Panc1 (cell line): ENCODE results near the gene IL3RA. TPM values are rescaled to one million over a fixed set of nuclear protein-coding genes. Genes with fewer than 3 reads are reported as not detected.

Experiments used
- ATAC-seq: fragments of 200-7000 bp; cut with Tn5 transposase; 2 replicates; pipeline ENCODE4 v1.9.1; 2020; ENCODE audit warnings: mild to moderate bottlenecking, moderate library complexity
- BruUV-seq: library from RNA; stranded (reverse); fragments of 400-500 nt; replicated peaks from 2 replicates; lab custom pipeline; 2021; lab: Mats Ljungman, UMichigan
- CTCF ChIA-PET: fragments of 300-600 bp; sonication (Branson Sonifier 250); formaldehyde crosslinking; loops from one replicate; lab custom pipeline; 2022; ENCODE audit warnings: antibody characterized with exemption; lab: Charles Lee
- POLR2A ChIA-PET: fragments of 300-600 bp; sonication (Branson Sonifier 250); formaldehyde crosslinking; loops from one replicate; lab custom pipeline; 2022; ENCODE audit warnings: antibody characterized with exemption; lab: Charles Lee
- DNase-seq: peaks from one replicate; pipeline ENCODE4 v3.0.0-alpha.2; 2010; ENCODE audit warnings: low read depth, low spot score
- H3K27ac ChIP-seq: 2 replicates; pipeline ENCODE4 v1.5.1; 2011; ENCODE audit warnings: mild to moderate bottlenecking, low read length, inconsistent platforms
- H3K27me3 ChIP-seq: fragments of 200-500 bp; sonication (Bioruptor generic); 2 replicates; pipeline ENCODE4 v1.6.0; 2014; ENCODE audit warnings: low read length, inconsistent platforms; ENCODE audit not compliant: control insufficient read depth, insufficient read depth
- H3K36me3 ChIP-seq: fragments of 200-500 bp; sonication (Bioruptor generic); 2 replicates; pipeline ENCODE4 v1.5.1; 2014; ENCODE audit warnings: inconsistent platforms, mild to moderate bottlenecking, low read length, moderate library complexity; ENCODE audit not compliant: control insufficient read depth, insufficient read depth
- H3K4me1 ChIP-seq: 2 replicates; pipeline ENCODE4 v1.5.1; 2011; ENCODE audit warnings: inconsistent platforms, mild to moderate bottlenecking, low read length, moderate library complexity; ENCODE audit not compliant: control insufficient read depth, insufficient read depth
- H3K4me3 ChIP-seq, 2 experiments: 2 replicates each; pipeline ENCODE4 v1.5.1; 2011 to 2012; ENCODE audit warnings: low read depth in 2 of 2, low read length in 2 of 2, mild to moderate bottlenecking in 2 of 2, inconsistent platforms in 1 of 2, moderate library complexity in 1 of 2
- H3K9me3 ChIP-seq: fragments of 200-500 bp; sonication (Bioruptor generic); 2 replicates; pipeline ENCODE4 v1.5.1; 2014; ENCODE audit warnings: low read depth, mild to moderate bottlenecking, inconsistent platforms, low read length, moderate library complexity; ENCODE audit not compliant: control insufficient read depth, insufficient read depth
- POLR2AphosphoS5 ChIP-seq: IDR thresholded peaks from 2 replicates; pipeline ENCODE4 v1.6.1; 2012; ENCODE audit warnings: mild to moderate bottlenecking, low read depth, low read length, moderate library complexity
- SIN3A ChIP-seq: IDR thresholded peaks from 2 replicates; pipeline ENCODE4 v1.6.1; 2012; ENCODE audit warnings: low read depth, mild to moderate bottlenecking, low read length, moderate library complexity, borderline replicate concordance; ENCODE audit not compliant: insufficient read depth
- TCF7L2 ChIP-seq: IDR thresholded peaks from 2 replicates; pipeline ENCODE4 v1.6.1; 2011; ENCODE audit warnings: mild to moderate bottlenecking, low read depth, low read length, inconsistent platforms
- in situ Hi-C: cut with HindIII; loops from 2 replicates; pipeline ENCODE4 v1.10.0; 2016; ENCODE audit warnings: low sequenced_read_pairs, low pct_unique_long_range_greater_than_20kb
- intact Hi-C: fragments of 100-400 bp; cut with micrococcal nuclease; formaldehyde crosslinking; loops from one replicate; pipeline ENCODE4 v1.10.0; 2022; ENCODE audit not compliant: unreplicated experiment
- total RNA-seq: library from RNA; stranded (reverse); gene quantifications from one replicate; pipeline ENCODE4 v1.2.1, GENCODE V29; 2021; ENCODE audit not compliant: unreplicated experiment
- TF ChIP-seq, protein P1 (sequence below), 2 experiments: IDR thresholded peaks; 2 replicates each; pipeline ENCODE4 v1.6.1; 2011 to 2012; ENCODE audit warnings: low read depth in 2 of 2, control low read depth in 1 of 2, low read length in 1 of 2, mild to moderate bottlenecking in 1 of 2, moderate library complexity in 1 of 2; ENCODE audit not compliant: insufficient read depth in 1 of 2
- TF ChIP-seq, protein P2 (sequence below): fragments of 450-650 bp; IDR thresholded peaks from 2 replicates; pipeline ENCODE4 v1.5.1; 2017; ENCODE audit warnings: mild to moderate bottlenecking

Gene IL3RA
- total RNA-seq, 1 experiment from 2014 or later = 0.28 TPM

DNA sequence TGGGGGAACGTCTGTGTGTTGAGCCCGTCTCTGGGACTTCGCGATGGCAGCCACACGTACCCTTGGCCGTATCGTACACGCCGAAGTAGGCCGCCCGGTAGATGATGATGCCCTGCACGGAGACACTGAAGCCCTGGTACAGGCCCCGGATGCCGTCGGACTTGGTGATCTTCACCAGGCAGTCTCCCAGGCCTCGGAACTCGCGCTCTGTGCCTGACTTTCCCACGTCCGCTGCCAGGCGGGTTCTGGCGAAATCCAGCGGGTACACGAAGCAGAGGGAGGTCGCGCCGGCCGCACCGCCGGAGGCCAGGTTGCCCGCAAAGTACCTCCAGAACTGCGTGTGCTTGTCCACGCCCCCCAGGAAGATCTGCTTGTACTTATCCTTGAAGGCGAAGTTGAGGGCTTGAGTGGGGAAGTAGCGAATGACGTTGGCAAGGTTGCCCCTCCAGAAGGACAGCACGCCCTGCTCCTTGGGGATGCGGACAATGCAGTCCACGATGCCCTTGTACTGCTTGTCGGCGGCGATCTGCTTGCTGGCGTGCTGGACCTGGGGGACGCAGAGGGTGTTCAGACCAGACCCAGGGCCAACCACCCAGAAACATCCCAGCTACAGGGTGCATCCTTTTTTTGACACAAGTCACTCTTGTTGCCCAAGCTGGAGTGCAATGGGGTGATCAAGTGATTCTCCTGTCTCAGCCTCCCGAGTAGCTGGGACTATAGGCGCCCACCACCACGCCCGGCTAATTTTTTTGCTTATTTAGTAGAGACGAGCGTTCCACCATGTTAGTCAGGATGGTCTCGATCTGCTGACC lies 52.8 kb downstream of the IL3RA start:
- CTCF ChIA-PET = no interaction called here
- H3K27me3 ChIP-seq = no peaks in the 10 kb centered on the region
- ATAC-seq (no peak), DNase-seq (no peak)
- no peak overlapping the region for H3K4me3 ChIP-seq
- in situ Hi-C loops (no loop called here), intact Hi-C loops (no loop called here)
- H3K4me1 ChIP-seq = peaks cover 2% of the 10 kb centered on the region; the same call in 1 of the 2 replicates
- peaks cover 3% of the 10 kb centered on the region; the same call in 1 of the 2 replicates for H3K36me3 ChIP-seq
- BruUV-seq = no TSS peak
- no peaks in the 10 kb centered on the region for H3K9me3 ChIP-seq
- no peak overlapping the region for H3K27ac ChIP-seq
- TF ChIP-seq, protein P1, sequence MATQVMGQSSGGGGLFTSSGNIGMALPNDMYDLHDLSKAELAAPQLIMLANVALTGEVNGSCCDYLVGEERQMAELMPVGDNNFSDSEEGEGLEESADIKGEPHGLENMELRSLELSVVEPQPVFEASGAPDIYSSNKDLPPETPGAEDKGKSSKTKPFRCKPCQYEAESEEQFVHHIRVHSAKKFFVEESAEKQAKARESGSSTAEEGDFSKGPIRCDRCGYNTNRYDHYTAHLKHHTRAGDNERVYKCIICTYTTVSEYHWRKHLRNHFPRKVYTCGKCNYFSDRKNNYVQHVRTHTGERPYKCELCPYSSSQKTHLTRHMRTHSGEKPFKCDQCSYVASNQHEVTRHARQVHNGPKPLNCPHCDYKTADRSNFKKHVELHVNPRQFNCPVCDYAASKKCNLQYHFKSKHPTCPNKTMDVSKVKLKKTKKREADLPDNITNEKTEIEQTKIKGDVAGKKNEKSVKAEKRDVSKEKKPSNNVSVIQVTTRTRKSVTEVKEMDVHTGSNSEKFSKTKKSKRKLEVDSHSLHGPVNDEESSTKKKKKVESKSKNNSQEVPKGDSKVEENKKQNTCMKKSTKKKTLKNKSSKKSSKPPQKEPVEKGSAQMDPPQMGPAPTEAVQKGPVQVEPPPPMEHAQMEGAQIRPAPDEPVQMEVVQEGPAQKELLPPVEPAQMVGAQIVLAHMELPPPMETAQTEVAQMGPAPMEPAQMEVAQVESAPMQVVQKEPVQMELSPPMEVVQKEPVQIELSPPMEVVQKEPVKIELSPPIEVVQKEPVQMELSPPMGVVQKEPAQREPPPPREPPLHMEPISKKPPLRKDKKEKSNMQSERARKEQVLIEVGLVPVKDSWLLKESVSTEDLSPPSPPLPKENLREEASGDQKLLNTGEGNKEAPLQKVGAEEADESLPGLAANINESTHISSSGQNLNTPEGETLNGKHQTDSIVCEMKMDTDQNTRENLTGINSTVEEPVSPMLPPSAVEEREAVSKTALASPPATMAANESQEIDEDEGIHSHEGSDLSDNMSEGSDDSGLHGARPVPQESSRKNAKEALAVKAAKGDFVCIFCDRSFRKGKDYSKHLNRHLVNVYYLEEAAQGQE (IDR thresholded peaks at IDR 0.05; ENCODE audit: insufficient read depth in 1 of 2, low read depth in 2 of 2, low read length in 1 of 2) = no peak
- TF ChIP-seq TCF7L2 (no peak), POLR2AphosphoS5 (no peak), SIN3A (no peak)
- TF ChIP-seq, protein P2, sequence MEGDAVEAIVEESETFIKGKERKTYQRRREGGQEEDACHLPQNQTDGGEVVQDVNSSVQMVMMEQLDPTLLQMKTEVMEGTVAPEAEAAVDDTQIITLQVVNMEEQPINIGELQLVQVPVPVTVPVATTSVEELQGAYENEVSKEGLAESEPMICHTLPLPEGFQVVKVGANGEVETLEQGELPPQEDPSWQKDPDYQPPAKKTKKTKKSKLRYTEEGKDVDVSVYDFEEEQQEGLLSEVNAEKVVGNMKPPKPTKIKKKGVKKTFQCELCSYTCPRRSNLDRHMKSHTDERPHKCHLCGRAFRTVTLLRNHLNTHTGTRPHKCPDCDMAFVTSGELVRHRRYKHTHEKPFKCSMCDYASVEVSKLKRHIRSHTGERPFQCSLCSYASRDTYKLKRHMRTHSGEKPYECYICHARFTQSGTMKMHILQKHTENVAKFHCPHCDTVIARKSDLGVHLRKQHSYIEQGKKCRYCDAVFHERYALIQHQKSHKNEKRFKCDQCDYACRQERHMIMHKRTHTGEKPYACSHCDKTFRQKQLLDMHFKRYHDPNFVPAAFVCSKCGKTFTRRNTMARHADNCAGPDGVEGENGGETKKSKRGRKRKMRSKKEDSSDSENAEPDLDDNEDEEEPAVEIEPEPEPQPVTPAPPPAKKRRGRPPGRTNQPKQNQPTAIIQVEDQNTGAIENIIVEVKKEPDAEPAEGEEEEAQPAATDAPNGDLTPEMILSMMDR = no peak
- POLR2A ChIA-PET = no interaction called here

DNA sequence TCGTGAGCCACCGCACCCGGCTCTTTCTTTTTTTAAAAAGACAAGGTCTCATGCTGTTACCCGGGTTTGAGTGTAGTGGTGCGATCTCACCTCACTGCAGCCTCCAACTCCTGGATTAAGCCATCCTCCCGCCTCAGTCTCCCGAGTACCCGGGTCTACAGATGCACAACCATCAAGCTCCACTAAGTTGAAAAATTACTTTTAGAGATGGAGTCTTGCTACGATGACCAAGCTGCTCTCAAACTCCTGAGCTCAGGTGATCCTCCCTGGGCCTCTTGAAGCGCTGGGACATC lies 53.4 kb downstream of the IL3RA start:
- H3K36me3 ChIP-seq = peaks cover 3% of the 10 kb centered on the region; the same call in 1 of the 2 replicates
- intact Hi-C loops = no loop called here
- DNase-seq = no peak
- H3K9me3 ChIP-seq = no peaks in the 10 kb centered on the region
- H3K27ac ChIP-seq = no peak overlapping the region
- in situ Hi-C loops = no loop called here
- ChIA-PET CTCF (no interaction called here), POLR2A (no interaction called here)
- H3K4me1 ChIP-seq = peaks cover 3% of the 10 kb centered on the region; the same call in 1 of the 2 replicates
- no TSS peak for BruUV-seq
- H3K27me3 ChIP-seq = no peaks in the 10 kb centered on the region
- H3K4me3 ChIP-seq = no peak overlapping the region
- TF ChIP-seq, protein P1 (IDR thresholded peaks at IDR 0.05; ENCODE audit: insufficient read depth in 1 of 2, low read depth in 2 of 2, low read length in 1 of 2) = no peak
- no peak for TF ChIP-seq TCF7L2
- TF ChIP-seq SIN3A = no peak
- TF ChIP-seq, protein P2 = no peak
- TF ChIP-seq POLR2AphosphoS5 = no peak
- no peak for ATAC-seq
